HG03045 (cell line): ENCODE results near the gene SEC14L1.
A peak's percentile ranks its signal among the peaks of the same experiment; 100 is the strongest.
"Not testable (repeated sequence)": the region's sequence is repeated elsewhere in the genome, so short reads cannot be mapped to it uniquely, and the experiment has no call there.

ENCODE experiments used
- ATAC-seq: cut with Tn5 transposase; IDR thresholded peaks from one replicate; pipeline ENCODE4 v1.9.1; 2021; ENCODE audit warnings: mild to moderate bottlenecking, moderate library complexity; ENCODE audit not compliant: unreplicated experiment

SEC14L1 gene

GRCh38 chr17:77140166-77140877, 447 bp upstream of the SEC14L1 start:
- ATAC-seq, result peak; percentile 80

GRCh38 chr17:77141846-77142449, 1.2 kb downstream of the SEC14L1 start:
- no peak for ATAC-seq

DNA sequence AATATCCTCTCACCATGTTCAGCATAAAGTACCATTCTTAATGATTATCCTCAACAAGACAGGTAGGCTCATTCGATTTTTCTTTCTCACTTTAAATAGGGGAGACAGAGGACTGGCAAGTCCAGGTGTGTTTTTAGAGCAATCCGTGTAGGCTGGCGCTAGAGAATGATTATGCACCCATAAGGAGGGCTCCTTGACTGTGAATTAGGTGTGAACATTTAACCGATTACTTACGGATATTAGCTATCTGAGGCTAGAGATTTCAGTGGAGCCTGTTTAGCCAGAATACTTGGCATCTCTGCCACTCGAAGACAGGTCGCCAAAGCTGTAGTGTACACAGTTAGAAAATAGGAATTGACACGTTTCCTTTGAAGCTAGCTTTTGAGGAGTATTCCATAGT, 1.9 kb downstream of the SEC14L1 start:
- no peak for ATAC-seq

DNA sequence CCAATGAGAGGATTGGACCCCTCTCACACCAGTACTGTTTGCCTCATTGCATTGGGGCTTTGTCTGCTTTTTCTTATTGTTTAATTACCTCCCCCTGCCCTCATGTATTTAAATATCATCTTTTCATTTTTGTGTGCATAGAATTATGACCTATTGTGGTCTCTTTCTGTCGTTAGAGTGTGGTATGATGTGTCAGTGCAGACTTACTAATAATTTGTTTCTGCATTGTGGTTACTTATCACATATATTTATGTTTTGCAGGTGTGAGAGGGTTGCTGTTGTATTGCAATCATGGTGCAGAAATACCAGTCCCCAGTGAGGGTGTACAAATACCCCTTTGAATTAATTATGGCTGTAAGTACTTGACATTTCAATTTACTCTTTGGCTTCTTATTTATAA, 2.5 kb downstream of the SEC14L1 start:
- no peak for ATAC-seq

- no peak for ATAC-seq
These were observed 3.5 kb downstream of the SEC14L1 start for GRCh38 chr17:77144227-77144626.

DNA sequence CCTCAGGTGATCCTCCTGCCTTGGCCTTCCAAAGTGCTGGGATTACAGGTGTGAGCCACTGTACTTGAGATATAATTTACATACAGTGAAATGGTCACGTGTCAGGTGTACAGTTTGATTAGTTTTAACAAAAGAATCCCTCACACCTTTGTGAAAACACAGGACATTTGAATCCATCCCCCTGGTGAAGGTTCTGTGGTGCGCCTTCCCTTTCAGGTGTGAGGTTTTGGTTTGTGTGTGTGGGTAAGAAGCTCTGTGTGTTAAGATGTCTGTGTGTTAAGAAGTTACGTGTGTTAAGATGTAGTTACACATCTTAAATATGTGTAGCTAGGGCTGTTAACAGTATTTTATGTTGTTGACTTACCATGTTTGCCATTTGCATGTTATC, 4.4 kb downstream of the SEC14L1 start:
- no peak for ATAC-seq

GRCh38 chr17:77145612-77146245, 5.0 kb downstream of the SEC14L1 start:
- ATAC-seq, result no peak

DNA sequence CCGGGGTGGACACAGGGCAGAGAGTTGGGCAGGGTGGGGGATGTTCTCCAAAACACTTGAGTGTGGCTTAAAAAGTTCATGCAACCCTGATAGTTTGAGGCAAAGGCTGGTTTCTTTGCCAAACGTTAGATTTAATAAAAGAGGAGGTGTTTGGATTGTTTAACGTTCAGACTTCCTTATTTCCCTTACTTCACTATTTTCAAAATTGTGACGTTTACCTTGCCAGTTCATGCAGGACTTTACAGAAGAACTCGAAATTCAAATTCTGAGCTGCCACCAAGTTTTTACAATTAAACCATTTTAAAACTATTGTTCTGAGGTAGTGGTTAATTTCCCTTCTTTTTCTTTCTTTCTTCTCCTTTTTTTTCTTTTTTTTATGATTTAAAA, 5.5 kb downstream of the SEC14L1 start:
- ATAC-seq, result no peak

- ATAC-seq, result no peak
These were observed 6.1 kb downstream of the SEC14L1 start for GRCh38 chr17:77146882-77147281.

GRCh38 chr17:77147357-77147801, 6.6 kb downstream of the SEC14L1 start:
- peak; percentile 49 for ATAC-seq

GRCh38 chr17:77148077-77148939, 7.5 kb downstream of the SEC14L1 start:
- ATAC-seq, result no peak

DNA sequence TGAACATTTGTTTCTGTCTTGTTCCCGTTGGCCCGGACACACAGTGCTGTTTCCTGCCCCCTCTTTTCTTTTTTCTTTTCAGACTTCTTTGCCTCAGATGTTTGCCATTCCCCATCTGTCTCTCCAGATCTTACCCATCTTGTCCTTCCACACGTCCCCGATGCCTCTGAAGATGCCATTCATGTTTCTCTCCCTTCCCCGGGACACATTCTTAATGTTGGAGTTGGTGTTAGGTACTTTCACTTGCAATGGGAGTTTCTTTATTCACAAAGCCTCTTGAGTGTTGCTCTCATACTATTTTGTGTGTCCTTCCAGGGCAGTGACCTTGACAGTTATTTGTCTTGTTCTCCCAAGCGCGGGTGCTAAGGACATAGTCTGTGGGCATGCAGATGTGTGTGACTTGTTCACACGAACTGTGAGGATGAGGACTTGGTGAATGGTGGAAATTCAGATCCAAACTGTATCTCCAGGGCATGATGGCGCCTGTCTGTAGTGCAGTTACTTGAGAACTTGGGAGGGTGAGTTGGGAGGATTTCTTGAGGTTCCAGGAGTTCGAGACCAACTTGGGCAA, 8.3 kb downstream of the SEC14L1 start:
- no peak for ATAC-seq

- no peak for ATAC-seq
These were observed 9.4 kb downstream of the SEC14L1 start for GRCh38 chr17:77150196-77150595.

DNA sequence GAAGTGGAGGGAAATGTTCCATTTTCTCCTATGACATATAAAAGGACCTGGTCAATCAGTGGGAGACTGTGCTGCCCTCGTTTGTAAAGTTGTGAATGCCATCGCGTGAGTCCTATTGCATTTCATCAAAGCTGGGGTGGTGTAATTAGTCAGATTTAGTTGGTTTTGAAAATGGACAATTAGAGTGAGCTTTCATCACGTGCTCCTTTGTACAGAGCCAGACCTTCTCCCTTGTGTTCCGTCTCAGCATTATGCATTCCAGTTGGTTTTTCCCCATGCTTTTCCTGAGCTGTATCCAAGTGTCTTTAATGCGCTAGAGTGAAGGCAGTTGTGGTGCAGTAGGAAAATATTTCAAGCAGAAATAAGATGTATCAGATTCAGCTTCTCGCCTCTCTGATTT, 10.4 kb downstream of the SEC14L1 start:
- no peak for ATAC-seq

- not testable (repeated sequence) for ATAC-seq
These were observed 11.3 kb downstream of the SEC14L1 start for GRCh38 chr17:77152056-77152455.

- ATAC-seq, result no peak
These were observed 12.7 kb downstream of the SEC14L1 start for GRCh38 chr17:77153472-77153871.

GRCh38 chr17:77153999-77154586, 13.3 kb downstream of the SEC14L1 start:
- no peak for ATAC-seq

GRCh38 chr17:77155125-77155524, 14.4 kb downstream of the SEC14L1 start:
- no peak for ATAC-seq

DNA sequence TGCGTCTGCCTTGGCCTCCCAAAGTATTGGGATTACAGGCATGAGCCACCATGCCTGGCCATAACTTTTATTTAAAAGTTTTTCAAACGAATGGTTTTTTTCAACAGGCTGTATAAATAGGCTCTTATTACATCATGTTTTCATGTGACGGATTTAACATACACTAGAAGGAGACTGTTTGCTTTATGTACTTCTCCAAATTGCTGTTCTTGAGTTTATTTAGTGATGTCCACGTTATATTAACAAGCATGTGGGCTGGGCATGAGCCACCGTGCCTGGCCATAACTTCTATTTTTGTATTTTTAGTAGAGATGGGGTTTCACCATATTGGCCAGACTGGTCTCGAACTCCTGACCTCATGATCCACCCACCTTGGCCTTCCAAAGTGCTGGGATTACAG, 17.0 kb downstream of the SEC14L1 start:
- ATAC-seq, result not testable (repeated sequence)

GRCh38 chr17:77160091-77160874, 19.5 kb downstream of the SEC14L1 start:
- no peak for ATAC-seq
